Activated naive CD4-positive, alpha-beta T cell treated with Interleukin-2 at 50 U/mL for 16 hours (primary cell): ENCODE results near the gene SMIM38.
"Not testable (repeated sequence)": the region's sequence is repeated elsewhere in the genome, so short reads cannot be mapped to it uniquely, and the experiment has no call there.

Experiments used
- DNase-seq: peaks from one replicate; pipeline ENCODE4 v3.0.0-alpha.2; 2020

The SMIM38 gene

DNA sequence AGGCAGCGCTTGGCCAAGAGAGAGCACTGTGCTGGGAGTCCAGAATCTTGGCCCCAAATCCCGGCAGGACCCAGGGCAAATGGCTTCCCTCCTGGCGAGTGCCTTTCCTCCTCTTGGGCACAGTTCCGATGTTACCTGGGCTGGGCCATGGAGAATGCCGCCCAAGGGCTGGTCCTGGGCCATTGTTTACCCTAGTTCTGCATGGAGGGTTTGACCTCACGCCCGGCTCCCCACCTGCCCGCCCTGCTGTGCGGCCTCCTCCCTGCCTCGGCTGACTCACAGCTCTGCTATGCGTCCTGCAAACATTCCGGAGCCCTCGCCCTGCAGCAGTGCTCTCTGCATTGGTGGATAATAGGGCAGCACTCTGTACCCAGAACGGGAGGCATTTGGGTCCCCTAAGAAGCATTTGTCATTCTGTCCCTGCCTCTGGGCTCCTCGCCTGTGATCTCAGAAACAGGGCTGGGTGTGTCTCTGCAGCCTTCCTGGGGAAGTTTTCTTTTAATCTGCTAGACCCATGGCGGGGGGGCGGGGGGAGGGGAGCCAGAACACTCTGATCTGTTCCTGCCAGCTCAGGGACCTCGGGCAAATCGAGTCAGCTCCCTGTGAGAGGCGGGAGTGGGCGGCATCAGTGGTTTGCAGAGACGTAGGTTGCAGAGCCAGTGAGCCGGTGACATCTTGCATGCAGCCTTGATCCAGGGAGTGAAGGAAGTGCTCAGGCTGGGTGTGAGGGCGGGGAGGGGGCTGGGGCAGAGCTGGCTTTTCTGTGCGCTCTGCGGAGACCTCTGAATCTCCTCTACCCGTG is 32.9 kb upstream of the SMIM38 start:
- peak; percentile 79 for DNase-seq

DNA sequence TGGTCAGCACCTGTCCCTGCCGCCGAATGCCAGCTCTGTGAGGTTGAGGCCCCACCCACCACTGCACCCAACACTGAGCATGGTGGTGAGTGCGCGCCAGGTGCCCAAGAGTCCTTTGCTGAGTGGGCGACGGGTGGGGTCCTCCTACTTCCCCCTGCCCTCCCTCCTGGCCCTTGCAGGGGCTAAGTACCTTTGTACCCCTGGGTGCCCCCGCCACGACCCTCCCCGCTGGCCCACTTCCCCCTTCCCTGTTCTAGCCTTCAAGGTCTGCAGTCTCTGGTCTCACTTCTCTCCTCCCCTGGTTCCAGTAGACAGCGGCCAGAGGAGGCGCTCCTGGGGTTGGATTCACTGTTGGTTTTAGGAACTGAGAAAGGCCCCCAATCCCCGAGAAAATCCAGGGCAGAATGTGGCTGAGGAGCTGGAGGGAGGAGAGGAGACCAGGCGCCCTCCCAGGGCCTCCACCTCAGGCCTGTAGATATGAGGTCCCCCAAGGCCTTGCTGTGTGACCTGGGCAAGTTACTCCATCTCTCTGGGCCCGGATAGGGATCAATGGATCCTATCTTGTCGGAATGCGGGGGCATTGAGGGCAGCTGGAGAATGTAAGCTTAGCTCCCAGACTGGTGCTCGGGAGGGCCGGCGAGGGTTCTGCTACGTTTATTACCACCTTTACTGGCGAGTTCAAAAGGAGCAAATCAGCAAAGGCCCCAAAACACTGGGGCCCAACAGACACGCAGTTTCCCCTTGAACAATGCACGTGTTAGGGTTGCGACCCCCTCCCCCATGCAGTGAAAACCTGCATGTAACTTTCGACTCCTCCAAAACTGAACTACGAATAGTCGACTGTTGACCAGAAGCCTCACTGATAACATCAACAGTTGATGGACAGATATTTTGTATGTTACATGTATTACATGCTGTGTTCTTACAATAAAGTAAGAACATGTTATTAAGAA is 31.9 kb upstream of the SMIM38 start:
- no peak for DNase-seq

DNA sequence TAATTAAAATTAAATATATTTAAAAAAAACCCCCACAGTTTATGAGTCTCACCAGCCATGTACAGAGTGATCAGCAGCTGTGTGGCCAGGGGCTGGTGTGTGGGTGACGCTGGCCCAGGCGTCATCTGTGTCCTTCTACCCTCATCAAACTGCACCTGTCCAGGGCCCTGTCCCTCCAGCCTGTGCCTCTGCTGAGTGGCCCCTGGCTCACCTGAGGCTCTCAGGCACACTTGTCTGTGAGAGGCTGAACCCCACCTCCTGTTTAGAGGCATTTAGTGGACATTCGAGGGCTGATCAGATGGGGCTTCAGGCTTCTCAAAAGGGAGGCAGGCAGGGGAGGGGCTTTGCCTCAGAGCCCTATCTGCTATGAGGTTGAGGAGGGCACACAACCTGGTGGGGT is 29.9 kb upstream of the SMIM38 start:
- DNase-seq = no peak

DNA sequence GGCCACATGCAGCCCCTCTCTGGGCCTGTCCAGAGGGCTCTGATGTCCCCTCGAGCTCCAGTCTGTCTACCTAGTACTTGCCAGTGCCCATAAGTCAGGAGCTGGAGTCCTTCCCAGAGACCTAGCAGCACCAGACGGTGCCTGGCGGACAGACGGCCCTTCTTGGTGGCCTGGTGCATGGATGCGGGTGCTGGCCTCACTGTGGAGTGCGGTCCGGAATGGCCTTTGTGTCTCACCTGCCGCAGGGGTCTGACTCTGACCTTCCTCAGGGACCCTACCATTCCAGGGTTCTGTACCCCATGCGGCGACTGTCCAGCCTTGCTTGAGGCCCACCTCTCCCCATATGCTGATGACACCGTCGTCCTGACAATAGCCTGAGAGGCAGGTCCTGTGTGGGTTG is 29.4 kb upstream of the SMIM38 start:
- DNase-seq = no peak

DNA sequence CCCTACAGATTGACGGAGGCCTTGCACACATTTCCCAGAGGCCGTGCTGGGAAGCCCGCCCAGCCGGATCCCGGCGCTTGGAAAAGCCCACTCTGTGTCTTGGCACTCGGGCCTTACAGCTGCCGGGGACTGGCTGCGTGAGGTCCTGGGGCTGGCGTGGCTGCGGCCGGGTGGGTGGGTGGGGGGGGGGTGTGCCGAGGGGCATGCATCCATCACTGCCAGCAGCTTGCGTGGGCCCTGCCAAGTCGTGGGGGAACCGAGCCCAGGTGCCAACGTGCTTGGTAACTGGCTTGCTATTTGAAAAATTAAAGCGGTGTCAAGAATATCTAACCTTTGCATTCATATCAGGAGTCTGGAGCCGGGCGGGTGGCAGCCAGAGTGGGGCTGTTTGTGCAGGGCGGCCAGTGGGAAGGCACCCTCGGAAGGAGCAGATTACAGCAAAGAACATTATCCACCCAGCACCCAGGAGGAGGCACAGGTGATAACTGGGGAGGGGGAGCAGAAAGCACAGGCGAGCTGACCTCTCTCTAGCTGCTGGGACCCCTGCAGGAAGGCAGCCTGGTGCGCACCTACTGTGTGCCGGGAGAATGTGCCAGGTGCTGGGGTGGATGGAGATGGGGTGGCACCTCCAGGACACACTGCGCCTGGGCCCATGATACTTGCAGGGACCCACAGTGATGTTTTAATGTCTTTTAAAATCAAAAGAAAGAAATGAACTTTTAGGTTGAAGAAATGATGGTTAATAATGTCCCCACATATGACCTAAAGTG is 28.5 kb upstream of the SMIM38 start:
- no peak for DNase-seq

DNA sequence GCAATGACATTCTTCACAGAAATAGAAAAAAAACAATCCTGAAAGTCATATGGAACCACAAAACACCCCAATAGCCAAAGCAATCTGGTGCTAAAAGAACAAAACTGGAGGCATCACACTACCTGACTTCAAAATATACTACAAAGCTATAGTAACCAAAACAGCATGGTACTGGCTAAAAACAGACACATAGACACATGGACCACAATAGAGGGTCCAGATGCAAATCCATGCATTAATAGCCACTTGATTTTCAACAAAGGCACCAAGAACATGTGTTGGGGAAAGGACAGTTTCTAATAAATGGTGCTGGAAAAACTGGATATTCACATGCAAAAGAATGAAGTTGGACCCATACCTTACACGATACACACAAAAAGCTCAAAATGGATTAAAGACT is 27.9 kb upstream of the SMIM38 start:
- no peak for DNase-seq

DNA sequence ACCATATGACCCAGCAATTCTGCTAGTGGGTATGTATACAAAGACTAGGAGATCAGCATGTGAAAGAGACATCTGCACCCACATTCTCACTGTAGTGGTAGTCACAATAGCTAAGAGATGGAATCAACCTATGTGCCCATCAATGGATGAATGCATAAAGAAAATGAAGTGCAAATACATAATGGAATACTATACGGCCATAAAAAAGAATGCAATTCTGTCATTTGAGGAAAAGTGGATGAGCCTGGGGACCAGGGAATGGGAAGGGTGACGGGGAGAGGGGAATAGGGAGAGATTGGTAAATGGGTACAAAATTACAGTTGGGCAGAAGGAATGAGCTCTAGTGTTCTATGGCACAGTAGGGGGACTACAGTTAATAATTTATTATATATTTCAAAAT is 26.7 kb upstream of the SMIM38 start:
- no peak for DNase-seq

DNA sequence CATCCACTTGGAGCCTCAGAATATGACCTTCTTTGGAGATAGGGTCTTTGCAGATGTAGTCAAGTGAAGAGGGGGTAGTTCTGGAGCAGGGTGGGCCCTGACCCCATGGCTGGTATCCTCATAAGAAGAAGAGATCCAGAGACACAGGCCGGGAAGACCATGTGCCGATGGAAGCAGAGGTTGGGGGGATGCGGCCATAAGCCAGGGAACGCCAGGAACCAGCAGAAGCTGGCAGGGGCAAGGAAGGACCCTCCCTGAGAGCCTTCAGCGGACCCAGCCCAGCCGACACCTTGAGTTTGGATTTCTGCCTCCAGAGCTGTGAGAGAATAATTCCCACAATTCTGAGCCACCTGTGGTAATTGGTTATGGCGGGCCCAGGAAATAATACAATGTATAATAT is 26.1 kb upstream of the SMIM38 start:
- no peak for DNase-seq

DNA sequence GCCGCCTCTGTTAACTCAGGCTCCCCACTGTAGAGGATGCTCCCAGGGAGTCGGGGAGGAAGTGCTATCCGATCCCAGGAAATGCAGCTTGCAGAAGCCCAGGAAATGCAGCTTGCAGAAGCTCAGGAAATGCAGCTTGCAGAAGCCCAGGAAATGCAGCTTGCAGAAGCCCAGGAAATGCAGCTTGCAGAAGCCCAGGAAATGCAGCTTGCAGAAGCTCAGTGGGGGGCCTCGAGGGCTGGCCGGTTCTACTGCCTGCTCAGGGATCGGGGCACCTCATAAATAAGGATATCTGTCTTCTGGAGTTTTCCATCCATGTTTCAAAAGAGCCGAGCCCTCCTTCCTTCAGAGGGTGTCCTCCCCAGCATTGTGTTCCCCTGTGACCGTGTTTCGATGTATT is 25.1 kb upstream of the SMIM38 start:
- DNase-seq = no peak

DNA sequence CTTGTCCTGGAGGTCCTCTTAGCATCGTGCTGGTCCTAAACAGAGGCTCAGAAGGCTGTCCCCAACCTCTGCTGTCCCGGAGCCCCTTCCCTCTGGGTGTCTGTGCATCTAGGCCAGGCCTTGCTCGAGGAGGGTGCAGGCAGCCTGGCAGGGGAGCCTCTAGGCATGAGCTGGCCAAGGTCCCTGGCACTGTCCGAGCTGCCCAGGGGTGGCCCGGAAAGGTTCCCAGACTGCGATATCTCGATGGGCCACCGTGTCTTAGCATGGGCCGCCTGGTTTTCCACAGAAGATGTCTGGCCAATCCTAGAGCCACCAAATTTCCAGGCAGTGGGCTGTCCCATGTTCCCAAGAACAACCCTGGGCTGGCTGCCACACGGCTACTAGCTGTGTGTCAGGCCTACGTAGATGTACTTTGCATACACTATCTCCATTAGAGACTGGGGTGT is 24.6 kb upstream of the SMIM38 start:
- DNase-seq = no peak

DNA sequence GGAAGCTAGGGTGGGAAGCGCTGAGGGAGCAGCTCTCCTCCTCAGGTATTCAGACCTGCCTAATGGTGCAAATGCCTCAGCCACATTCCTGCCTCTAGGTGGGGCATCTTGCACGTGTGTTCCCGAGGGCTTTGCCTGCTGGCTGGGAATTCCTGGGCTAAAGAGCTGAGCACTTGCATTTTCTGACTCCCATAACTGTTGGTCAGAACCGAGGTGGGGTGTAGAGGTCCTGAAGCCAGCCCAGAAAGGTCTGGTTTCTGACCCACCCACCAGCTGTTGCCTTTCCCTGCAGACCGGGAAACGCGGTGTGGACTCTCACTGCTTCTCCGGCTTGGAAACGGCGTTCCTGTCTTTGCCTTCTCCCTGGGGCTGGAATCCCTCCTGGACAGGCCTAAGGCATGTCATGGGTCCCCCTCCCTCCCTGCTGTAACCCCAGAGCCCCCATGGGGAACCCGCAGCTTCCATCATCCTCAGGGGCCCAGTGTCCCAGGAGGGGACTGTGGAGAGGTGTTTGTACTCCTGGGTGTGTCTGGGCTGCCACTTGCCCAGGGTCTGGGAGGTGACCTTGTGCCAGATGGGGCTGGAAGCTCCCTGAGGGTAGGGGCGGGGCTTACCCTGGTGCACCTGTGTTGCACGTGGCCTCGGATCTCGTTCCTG is 24.0 kb upstream of the SMIM38 start:
- no peak for DNase-seq

DNA sequence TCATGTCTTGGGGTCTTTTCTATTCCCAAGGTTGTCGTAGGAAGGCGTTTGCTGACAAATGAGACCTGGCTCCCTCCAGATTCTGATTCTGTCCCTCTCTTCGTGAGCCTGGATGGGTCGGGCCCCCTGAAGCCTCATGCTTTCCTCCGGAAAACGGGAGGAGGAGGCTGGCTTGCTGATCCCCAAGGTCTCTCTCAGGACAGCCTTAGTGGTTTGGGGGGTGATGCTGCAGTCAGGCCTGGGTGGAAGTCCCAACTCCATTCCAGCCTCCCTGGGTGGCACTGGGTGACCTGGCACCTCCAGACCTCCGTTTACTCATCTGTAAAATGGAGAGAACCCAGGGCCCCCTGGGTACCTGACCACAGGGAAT is 23.4 kb upstream of the SMIM38 start:
- DNase-seq = no peak

DNA sequence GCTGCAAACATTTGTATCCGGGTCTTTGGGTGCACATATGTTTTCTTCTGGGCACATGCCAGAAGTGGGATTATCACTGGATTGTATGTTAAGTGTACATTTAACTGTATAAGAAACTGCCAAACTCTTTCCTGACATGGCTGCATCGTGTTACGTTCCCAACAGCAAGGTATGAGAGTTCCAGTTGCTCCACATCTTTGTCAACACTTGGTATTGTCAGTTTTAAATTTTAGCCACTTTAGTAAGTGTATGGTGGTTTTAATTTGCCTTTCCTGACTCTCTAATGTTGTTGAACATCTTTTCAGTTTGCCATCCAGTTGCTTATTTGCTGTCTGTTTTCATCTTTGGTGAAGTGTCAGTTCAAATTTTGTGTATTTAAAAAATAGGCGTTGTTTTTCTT is 22.5 kb upstream of the SMIM38 start:
- DNase-seq = no peak

DNA sequence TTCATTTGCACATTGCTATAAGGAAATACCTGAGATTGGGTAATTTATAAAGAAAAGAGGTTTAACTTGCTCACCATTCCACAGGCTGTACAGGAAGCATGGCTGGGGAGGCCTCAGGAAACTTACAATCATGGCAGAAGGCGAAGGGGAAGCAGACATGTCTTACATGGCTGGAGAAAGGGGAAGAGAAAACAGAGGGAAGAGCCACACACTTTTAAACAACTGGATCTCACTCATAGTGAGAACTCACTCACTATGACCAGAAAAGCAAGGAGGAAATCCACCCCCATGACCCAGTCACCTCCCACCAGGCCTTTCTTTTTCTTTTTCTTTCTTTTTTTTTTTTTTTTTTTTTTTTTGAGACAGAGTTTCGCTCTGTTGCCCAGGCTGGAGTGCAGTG is 21.6 kb upstream of the SMIM38 start:
- not testable (repeated sequence) for DNase-seq

DNA sequence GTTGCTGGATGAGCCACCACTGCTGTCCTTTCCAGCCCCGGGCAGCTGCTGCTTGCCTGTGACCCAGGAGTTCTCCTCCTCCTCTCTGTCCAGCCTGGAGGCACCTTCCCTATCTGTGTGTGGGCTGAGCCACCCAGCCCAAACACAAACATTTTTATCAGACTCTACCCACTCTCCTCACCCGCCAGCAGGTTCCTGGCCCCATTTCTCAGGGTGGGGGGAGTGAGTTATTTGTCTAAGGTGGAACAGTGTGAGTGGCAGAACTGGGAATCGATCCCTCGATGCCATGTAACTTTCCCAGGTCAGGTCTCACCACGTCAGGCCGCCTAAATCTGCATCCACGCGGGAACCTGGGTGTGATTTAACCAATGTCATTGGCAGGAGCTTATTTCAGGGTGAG is 20.8 kb upstream of the SMIM38 start:
- DNase-seq = no peak

DNA sequence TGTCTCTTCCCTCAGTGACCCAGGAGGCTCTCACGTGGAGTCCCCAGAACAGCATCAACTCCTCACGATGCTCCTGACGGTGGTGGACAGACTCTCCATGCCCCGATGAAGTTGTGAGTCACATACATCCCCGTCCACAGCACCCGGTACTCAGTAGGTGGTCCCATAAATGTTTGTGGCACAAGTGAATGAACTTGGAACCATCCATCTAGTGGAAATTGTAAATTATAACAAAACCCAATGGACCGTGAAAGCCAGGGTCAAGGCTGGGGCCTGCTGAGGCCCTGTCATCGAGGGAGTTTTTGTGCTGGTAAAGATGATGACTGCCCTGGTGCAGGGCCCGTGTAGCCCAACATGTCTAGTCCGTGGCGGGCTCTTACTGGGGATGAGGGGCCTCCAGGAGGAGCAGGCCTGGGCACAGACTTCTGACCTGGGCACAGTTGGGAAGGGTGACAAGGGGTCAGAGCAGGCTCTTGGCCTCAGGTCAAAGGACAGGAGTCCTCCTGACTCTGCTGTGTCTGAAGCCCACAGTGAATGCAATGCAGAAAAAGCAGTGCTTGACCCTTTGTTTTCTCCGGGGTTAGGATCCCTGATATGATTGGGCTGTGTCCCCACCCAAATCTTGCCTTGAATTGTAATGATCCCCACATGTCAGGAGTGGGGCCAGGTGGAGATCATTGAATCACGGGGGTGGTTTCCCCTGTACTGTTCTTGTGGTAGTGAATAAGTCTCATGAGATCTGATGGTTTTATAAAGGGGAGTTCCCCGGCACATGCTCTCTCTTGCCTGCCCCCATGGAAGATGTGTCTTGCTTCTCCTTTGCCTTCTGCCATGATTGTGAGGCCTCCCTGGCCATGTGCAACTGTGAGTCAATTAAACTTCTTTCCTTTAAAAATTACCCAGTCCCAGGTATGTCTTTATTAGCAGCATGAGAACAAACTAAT is 20.0 kb upstream of the SMIM38 start:
- no peak for DNase-seq

DNA sequence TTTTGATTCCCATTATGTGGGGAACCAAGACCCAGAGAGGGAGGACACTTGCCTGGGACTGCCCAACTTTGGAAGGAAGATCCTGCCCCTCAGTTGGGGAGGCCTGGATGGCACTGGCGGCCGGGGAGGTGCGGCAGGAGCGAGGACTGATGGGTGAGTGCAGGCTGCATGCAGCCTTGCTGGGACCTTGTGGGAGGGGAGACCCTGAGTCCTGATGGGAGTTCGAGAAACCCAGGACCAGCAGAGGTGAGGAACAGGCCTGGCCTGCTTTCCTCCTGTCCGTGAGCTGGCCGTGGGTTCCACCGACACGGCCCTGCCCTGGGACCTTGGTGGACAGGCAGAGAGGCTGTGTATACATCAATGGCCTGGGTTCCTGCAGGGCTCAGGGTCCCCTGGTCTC is 19.3 kb upstream of the SMIM38 start:
- no peak for DNase-seq

DNA sequence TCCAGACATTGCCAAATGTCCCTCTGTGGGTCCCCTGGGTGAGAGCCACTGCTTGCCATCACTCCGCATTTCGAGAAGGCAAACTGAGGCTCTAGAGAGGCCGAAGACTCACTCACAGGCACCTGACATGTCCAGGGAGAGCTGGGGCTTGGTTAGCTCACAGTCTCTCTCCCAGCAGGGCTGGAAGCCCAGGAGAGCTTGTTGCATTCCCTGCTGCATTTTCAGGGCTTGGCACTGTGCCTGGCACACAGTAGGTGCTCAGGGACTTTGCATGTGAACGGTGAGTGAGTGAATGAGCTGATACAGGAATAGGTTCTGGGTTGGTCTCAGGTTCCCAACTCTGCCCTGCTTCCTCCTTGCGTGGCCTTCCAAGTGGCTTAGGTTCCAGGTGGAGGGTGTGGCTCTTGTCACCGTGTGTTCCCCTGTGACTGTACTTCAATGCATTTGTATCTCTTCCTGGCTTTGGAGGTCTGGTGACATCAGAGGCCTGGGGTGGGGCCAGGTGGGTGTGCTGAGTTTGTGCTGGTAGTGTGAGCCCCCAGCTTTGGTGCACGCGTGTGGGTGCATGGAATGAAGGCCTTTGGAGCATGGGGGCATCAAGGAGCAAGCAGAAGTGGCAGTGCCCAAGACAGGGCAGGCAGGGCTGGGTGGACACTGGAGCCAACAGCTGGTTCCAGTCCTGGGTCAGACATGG is 18.4 kb upstream of the SMIM38 start:
- no peak for DNase-seq

DNA sequence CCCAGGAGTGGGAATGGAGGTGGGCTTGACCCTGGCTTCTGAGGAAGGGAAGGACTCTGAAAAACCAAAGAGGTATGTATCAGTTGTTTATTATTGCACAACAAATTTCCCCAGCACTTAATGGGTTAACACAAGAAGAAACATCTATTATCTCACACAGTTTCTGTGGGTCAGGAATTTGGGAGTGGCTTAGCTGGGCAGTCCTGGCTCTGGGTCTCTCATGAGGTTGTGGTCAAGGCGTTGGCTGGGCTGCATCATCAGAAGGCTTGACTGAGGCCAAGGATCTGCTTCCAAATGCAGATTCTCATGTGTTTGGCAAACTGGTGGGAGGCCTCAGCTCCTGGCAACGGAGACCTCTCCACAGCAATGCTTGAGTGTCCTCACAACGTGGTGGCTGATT is 17.5 kb upstream of the SMIM38 start:
- no peak for DNase-seq

DNA sequence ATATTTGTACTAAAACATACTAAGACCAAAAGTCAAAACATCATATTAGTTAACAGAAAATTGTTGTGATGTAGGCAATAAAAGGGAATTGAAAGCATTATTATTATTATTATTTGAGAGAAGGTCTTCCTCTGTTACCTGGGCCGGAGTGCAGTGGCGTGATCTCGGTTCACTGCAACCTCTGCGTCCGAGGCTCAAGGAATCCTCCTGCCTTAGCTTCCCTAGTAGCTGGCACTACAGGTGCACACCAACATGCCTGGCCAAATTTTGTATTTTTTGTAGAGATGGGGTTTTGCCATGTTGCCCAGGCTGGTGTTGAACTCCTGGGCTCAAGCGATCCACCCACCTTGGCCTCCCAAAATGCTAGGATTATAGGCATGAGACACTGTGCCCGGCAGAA is 15.6 kb upstream of the SMIM38 start:
- not testable (repeated sequence) for DNase-seq

DNA sequence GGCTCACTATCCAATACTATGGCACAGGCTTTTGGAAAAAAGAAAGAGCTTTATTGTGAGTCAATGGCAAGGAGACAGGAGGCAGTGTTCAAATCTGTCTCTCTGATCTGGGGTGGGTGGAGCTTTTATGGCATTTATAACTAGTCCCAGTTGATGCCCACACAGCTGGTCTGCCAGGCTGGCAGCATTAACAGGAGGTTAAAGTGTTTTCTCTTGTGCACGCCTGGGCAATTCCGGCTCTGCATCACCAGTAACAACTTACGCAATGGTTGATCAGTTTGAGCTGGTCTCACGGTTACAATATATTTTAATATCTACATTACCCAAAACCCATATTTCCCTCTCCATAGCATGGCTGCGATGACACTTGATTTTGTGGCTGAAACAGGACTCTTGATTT is 15.1 kb upstream of the SMIM38 start:
- DNase-seq = no peak
